Epithelial cell of prostate (primary cell): ENCODE data around the gene PTCHD4.

Source experiments
- DNase-seq: peaks from one replicate; pipeline ENCODE4 v3.0.0-alpha.2; 2011; ENCODE audit warnings: low read depth, low spot score
- H3K27ac ChIP-seq: fragments of 450-650 bp; 2 replicates; pipeline ENCODE4 v1.5.1; 2017; ENCODE audit warnings: mild to moderate bottlenecking

PTCHD4 gene

GRCh38 chr6:48067148-48067712, 43.8 kb downstream of the PTCHD4 start:
- no peak overlapping the region for H3K27ac ChIP-seq
- no peak for DNase-seq

GRCh38 chr6:48061265-48061990, 49.6 kb downstream of the PTCHD4 start:
- DNase-seq, result no peak
- H3K27ac ChIP-seq, result no peak overlapping the region
